Measurements from ENCODE around the gene ALKBH5.

ALKBH5 gene

GRCh38 chr17:18194804-18195203 lies 11.2 kb downstream of the ALKBH5 start:
- no peak for DNase-seq (ENCODE audit: low read depth)
- H3K4me3 ChIP-seq (ENCODE audit: control insufficient read depth, low read depth, low read length), result no peak overlapping the region
- TF ChIP-seq CTCF (IDR thresholded peaks at IDR 0.05; ENCODE audit: control insufficient read depth, insufficient read depth, low read depth, low read length, missing control alignments), result no peak

DNA sequence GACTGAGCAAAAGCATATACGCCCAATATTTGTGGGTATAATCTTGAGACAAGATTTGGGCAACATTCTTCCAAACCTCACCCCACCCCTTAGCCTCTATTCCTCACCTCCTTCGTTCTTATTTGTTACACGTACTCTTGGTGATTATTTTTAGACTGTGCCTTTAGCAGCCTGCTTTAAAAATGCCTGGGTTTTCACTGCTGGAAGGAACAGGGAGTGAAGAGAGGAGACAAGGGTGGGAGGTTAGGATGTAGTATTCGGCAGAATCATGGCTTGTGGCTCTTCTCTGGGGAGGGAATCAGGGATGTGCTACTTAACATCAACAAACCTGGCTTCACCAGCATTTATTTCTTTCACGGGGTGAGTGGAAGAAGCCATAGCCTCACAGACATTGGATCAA lies 11.6 kb downstream of the ALKBH5 start:
- no peak overlapping the region for H3K4me3 ChIP-seq (ENCODE audit: control insufficient read depth, low read depth, low read length)
- no peak for TF ChIP-seq CTCF (IDR thresholded peaks at IDR 0.05; ENCODE audit: control insufficient read depth, insufficient read depth, low read depth, low read length, missing control alignments)
- DNase-seq (ENCODE audit: low read depth), result no peak

DNA sequence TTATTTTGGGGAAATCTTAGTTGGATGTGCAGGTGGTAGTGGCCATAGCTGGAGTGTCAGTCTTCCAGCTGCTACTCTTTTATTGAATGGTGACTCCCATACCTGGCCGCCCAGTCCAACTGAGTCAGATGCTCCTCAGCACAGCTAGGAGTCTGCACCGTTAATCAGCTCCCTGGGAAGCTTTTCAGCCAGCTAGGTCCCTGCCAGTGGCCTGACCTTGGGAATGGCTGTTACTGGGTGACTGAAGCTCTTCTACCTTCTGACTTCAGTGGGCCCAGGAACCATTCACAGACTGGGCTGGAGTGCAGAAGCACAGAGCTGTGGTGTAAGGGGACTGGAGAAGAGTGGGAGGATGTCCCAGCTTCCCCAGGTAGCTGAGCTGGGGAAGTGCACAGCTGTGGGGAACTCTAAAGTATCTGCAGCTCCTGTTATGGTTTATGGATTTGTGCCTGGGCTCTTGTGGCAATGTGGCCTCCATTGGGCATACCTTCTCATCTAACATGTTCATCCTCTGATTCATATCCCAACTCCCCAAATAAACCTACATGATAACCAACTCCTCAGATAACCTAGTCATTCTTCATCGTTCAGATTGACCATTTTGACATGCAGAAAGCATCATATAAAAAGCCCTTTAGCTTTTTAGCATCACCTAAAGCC lies 14.0 kb downstream of the ALKBH5 start:
- no peak for DNase-seq (ENCODE audit: low read depth)
- no peak for TF ChIP-seq CTCF (IDR thresholded peaks at IDR 0.05; ENCODE audit: control insufficient read depth, insufficient read depth, low read depth, low read length, missing control alignments)
- H3K4me3 ChIP-seq (ENCODE audit: control insufficient read depth, low read depth, low read length), result no peak overlapping the region

- no peak overlapping the region for H3K4me3 ChIP-seq (ENCODE audit: control insufficient read depth, low read depth, low read length)
- TF ChIP-seq CTCF (IDR thresholded peaks at IDR 0.05; ENCODE audit: control insufficient read depth, insufficient read depth, low read depth, low read length, missing control alignments), result no peak
- DNase-seq (ENCODE audit: low read depth), result no peak
These were observed 14.9 kb downstream of the ALKBH5 start for GRCh38 chr17:18198530-18198929.

GRCh38 chr17:18201108-18201507 lies 17.5 kb downstream of the ALKBH5 start:
- no peak overlapping the region for H3K4me3 ChIP-seq (ENCODE audit: control insufficient read depth, low read depth, low read length)
- no peak for TF ChIP-seq CTCF (IDR thresholded peaks at IDR 0.05; ENCODE audit: control insufficient read depth, insufficient read depth, low read depth, low read length, missing control alignments)
- DNase-seq (ENCODE audit: low read depth), result no peak

DNA sequence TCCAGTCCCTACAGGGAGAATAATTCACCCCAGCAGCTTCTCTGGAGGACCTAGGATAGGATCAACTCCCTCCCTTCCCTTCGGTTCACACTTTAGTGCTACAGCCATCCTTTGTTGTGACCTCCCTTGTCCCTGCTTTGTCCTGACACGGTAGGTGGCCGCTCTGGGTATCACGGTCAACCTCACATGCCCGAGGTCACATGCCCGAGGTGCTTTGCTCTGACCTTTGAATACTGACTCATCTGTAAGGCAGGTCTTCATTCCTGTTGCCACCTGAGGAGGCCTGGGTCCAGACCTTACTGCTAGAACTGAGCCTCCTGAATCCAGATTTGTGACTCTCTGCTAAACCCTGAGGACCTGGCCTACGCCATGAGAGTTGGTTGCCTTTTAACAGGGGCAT lies 19.7 kb downstream of the ALKBH5 start:
- no peak for TF ChIP-seq CTCF (IDR thresholded peaks at IDR 0.05; ENCODE audit: control insufficient read depth, insufficient read depth, low read depth, low read length, missing control alignments)
- DNase-seq (ENCODE audit: low read depth), result no peak

GRCh38 chr17:18205861-18206260 lies 22.2 kb downstream of the ALKBH5 start:
- TF ChIP-seq CTCF (IDR thresholded peaks at IDR 0.05; ENCODE audit: control insufficient read depth, insufficient read depth, low read depth, low read length, missing control alignments), result no peak
- H3K4me3 ChIP-seq (ENCODE audit: control insufficient read depth, low read depth, low read length), result no peak overlapping the region
- no peak for DNase-seq (ENCODE audit: low read depth)

More for the DNA sequence above, 19.7 kb downstream of the ALKBH5 start:
- no peak overlapping the region for H3K4me3 ChIP-seq (ENCODE audit: control insufficient read depth, low read depth, low read length)
